Peyer's patch (tissue), 4 donors: Measurements from ENCODE around the gene GNG12.

Experiments
- CTCF ChIP-seq, 6 experiments: fragments of 450-650 bp in 4 of 6; fragments of 200-600 bp in 2 of 6; sonication (generic) in 1 of 6; IDR thresholded peaks; one replicate each; pipeline ENCODE4 v1.5.1; 2017 to 2019; ENCODE audit warnings: antibody characterized with exemption in 6 of 6, mild to moderate bottlenecking in 3 of 6, moderate library complexity in 1 of 6
- POLR2A ChIP-seq, 2 donors: fragments of 450-650 bp; IDR thresholded peaks; one replicate each; pipeline ENCODE4 v1.5.1; 2017; ENCODE audit warnings: antibody characterized with exemption in 2 of 2, mild to moderate bottlenecking in 2 of 2, moderate library complexity in 2 of 2

- TF ChIP-seq POLR2A (IDR thresholded peaks at IDR 0.05) (no peak), CTCF (IDR thresholded peaks at IDR 0.05) (no peak)
Measured at GRCh38 chr1:67833602-67833940, 304 bp upstream of the GNG12 start.
